Neuron (in vitro differentiated cells): ENCODE data around the gene SLAIN1.

ENCODE experiments used
- H2AFZ ChIP-seq: one replicate; pipeline ENCODE4 v1.6.1; 2013; ENCODE audit warnings: low read depth, mild to moderate bottlenecking, inconsistent platforms, low read length, moderate library complexity
- H3K27me3 ChIP-seq: one replicate; pipeline ENCODE4 v1.6.1; 2013; ENCODE audit warnings: low read length; ENCODE audit not compliant: insufficient read depth
- H3K36me3 ChIP-seq: one replicate; pipeline ENCODE4 v1.6.1; 2013; ENCODE audit warnings: low read length; ENCODE audit not compliant: insufficient read depth
- H3K4me1 ChIP-seq: one replicate; pipeline ENCODE4 v1.6.1; 2013; ENCODE audit warnings: low read length; ENCODE audit not compliant: insufficient read depth
- H3K4me3 ChIP-seq: 2 replicates; pipeline ENCODE4 v1.5.1; 2013; ENCODE audit warnings: mild to moderate bottlenecking, low read length, moderate library complexity
- H3K9me3 ChIP-seq: one replicate; pipeline ENCODE4 v1.6.1; 2013; ENCODE audit warnings: low read length

Gene SLAIN1

GRCh38 chr13:77742801-77743200 is 45.3 kb downstream of the SLAIN1 start:
- H3K36me3 ChIP-seq = peaks cover 51% of the 10 kb centered on the region
- H2AFZ ChIP-seq = no peak overlapping the region
- no peaks in the 10 kb centered on the region for H3K27me3 ChIP-seq
- peaks cover 4% of the 10 kb centered on the region for H3K9me3 ChIP-seq
- H3K4me3 ChIP-seq = no peak overlapping the region
- H3K4me1 ChIP-seq = peaks cover 8% of the 10 kb centered on the region

- Histone ChIP-seq H3K4me3 (no peak overlapping the region), H3K4me1 (peaks cover 26% of the 10 kb centered on the region), H3K27me3 (no peaks in the 10 kb centered on the region), H3K36me3 (peaks cover 42% of the 10 kb centered on the region), H3K9me3 (peaks cover 4% of the 10 kb centered on the region), H2AFZ (no peak overlapping the region)
These were observed 48.3 kb downstream of the SLAIN1 start for GRCh38 chr13:77745784-77746183.

- H3K27me3 ChIP-seq = no peaks in the 10 kb centered on the region
- H3K9me3 ChIP-seq = peaks cover 4% of the 10 kb centered on the region
- peaks cover 45% of the 10 kb centered on the region for H3K36me3 ChIP-seq
- H3K4me3 ChIP-seq = no peak overlapping the region
- H2AFZ ChIP-seq = no peak overlapping the region
- peaks cover 22% of the 10 kb centered on the region for H3K4me1 ChIP-seq
These were observed 51.9 kb downstream of the SLAIN1 start for GRCh38 chr13:77749344-77749880.

DNA sequence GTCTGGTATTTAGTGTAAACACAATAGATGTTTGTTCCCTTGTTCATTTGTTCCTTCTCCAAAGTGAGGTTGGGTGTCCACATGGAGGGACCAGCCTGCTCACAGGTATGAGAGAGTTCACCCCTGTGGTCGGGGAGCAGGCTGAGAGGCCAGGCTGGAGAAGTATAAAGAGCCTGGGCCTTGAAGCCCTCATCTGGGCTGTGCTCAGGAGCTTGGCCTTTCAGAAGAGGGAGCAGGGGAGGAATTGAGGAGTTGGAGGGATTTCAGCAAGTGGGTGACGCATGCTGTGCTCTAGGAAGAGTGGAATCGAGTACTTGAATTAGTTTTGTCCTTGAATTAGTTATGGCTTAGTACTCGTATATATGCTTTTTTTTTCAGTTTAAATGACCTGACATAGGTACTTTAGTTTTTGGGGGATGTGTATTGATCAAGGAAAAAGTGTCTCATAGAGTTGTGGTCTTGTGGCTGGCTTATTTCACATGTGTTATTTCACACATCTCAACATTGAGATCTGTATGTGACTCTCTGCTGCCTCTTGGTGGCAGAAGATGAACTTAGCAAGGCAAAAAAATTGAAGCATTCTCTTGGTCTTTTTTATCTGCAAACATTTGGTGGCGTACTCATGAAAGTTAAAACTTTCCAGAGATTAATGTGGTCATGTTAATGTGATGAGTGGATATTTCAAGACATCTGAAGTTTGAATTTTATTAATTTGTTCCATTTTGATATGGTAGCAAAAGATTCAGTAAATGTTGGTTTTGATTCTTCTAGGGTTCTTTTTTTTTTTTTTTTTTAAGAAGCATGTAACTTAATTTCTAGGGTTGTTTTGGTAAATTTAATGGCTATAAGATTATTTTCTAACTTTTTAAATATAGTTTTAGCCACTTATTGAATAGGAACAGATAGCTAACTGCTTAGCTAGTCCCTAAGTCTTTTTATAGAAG is 54.3 kb downstream of the SLAIN1 start:
- Histone ChIP-seq H3K36me3 (peaks cover 45% of the 10 kb centered on the region), H2AFZ (no peak overlapping the region), H3K9me3 (peaks cover 4% of the 10 kb centered on the region), H3K4me1 (peaks cover 22% of the 10 kb centered on the region), H3K27me3 (no peaks in the 10 kb centered on the region), H3K4me3 (no peak overlapping the region)

DNA sequence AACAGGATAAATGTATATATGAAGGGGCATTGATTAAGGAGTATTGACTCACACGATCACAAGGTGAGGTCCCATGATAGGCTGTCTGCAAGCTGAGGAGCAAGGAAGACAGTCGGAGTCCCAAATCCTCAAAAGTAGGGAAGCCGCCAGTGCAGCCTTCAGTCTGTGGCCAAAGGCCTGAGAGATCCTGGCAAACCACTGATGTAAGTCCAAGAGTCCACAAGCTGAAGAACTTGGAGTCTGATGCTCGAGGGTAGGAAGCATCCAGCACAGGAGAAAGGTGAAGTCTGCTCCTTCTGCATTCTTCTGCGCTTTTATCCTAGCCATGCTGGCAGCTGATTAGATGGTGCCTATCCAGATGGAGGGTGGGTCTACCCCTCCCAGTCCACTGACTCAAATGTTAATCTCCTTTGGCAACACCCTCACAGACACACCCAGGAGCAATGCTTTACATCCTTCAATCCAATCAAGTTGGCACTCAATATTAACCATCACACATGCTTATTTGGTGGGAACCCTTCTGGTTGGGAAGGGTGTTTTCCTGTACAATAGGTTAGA is 55.1 kb downstream of the SLAIN1 start:
- peaks cover 22% of the 10 kb centered on the region for H3K4me1 ChIP-seq
- no peak overlapping the region for H2AFZ ChIP-seq
- H3K9me3 ChIP-seq = peaks cover under 1% of the 10 kb centered on the region

DNA sequence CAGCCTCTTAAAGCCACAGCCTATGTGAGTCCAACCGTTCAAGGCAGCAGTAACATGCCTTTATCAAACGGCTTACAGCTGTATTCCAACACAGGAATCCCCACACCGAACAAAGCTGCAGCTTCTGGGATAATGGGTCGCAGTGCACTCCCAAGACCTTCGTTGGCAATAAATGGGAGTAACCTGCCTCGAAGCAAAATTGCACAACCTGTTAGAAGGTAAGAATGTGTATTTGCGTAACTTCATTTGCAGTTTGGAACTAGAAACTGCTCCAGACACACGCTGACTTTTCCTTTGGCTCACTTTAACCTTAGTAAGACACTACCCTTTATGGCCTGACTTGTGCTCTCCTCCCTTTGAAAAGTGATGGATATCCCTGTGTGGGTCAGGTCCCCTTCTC is 63.4 kb downstream of the SLAIN1 start:
- Histone ChIP-seq H3K4me1 (no peaks in the 10 kb centered on the region), H2AFZ (no peak overlapping the region), H3K27me3 (no peaks in the 10 kb centered on the region), H3K36me3 (peaks cover 77% of the 10 kb centered on the region), H3K4me3 (no peak overlapping the region), H3K9me3 (peaks cover 3% of the 10 kb centered on the region)

More for the DNA sequence above, 55.1 kb downstream of the SLAIN1 start:
- H3K27me3 ChIP-seq = no peaks in the 10 kb centered on the region
- peaks cover 45% of the 10 kb centered on the region for H3K36me3 ChIP-seq
- no peak overlapping the region for H3K4me3 ChIP-seq

DNA sequence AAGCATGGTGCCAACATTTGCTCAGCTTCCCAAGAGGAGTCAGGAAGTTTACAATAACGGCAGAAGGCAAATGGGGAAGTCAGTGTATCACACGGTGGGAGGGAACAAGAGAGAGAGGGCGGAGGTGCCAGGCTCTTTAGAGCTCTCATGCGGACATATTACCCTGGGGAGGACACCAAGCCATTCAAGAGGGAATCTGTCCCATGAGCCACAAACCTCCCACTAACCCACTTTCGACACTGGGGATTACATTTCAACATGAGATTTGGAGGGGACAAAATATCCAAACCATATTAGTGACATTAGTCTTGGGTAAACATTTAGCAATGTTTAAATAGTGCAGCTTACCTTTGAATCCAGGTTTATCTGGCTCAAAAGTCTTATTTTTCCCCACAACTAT is 69.9 kb downstream of the SLAIN1 start:
- no peak overlapping the region for H3K4me3 ChIP-seq
- no peaks in the 10 kb centered on the region for H3K9me3 ChIP-seq
- peaks cover 38% of the 10 kb centered on the region for H3K36me3 ChIP-seq
- no peaks in the 10 kb centered on the region for H3K4me1 ChIP-seq
- no peaks in the 10 kb centered on the region for H3K27me3 ChIP-seq
- no peak overlapping the region for H2AFZ ChIP-seq

GRCh38 chr13:77774181-77774580 is 76.7 kb downstream of the SLAIN1 start:
- Histone ChIP-seq H2AFZ (no peak overlapping the region), H3K9me3 (no peaks in the 10 kb centered on the region), H3K36me3 (no peaks in the 10 kb centered on the region), H3K27me3 (no peaks in the 10 kb centered on the region), H3K4me1 (no peaks in the 10 kb centered on the region), H3K4me3 (no peak overlapping the region)

- Histone ChIP-seq H3K4me1 (peaks cover 5% of the 10 kb centered on the region), H3K36me3 (no peaks in the 10 kb centered on the region), H3K4me3 (no peak overlapping the region), H3K9me3 (no peaks in the 10 kb centered on the region), H2AFZ (no peak overlapping the region), H3K27me3 (no peaks in the 10 kb centered on the region)
These were observed 79.2 kb downstream of the SLAIN1 start for GRCh38 chr13:77776704-77777103.

- Histone ChIP-seq H2AFZ (no peak overlapping the region), H3K4me1 (peaks cover 18% of the 10 kb centered on the region), H3K9me3 (peaks cover 2% of the 10 kb centered on the region), H3K36me3 (no peaks in the 10 kb centered on the region), H3K27me3 (no peaks in the 10 kb centered on the region), H3K4me3 (no peak overlapping the region)
These were observed 82.2 kb downstream of the SLAIN1 start for GRCh38 chr13:77779552-77780272.

DNA sequence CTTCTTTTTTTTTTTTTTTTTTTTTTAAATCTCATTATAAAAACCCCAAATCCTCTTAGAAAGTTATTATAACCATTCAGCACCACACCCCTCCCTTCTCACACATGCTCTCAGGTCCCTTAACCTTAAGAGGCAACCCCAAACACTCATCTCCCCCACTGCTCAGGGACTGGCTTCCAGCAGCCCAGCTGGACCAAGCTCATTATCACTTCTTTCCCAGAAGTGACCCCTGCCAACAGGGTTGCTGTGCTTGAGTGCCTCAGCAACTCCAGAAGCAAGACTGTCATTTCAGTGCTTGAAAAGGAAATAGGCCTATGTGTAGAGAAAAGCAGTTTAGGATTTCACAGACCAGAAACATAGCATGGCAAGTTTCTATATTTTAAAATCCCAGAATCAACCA is 84.3 kb downstream of the SLAIN1 start:
- no peaks in the 10 kb centered on the region for H3K36me3 ChIP-seq
- peaks cover 19% of the 10 kb centered on the region for H3K4me1 ChIP-seq
- H3K27me3 ChIP-seq = no peaks in the 10 kb centered on the region
- H3K9me3 ChIP-seq = peaks cover 2% of the 10 kb centered on the region
- no peak overlapping the region for H2AFZ ChIP-seq
- H3K4me3 ChIP-seq = no peak overlapping the region

- Histone ChIP-seq H3K4me3 (no peak overlapping the region), H3K27me3 (no peaks in the 10 kb centered on the region), H3K4me1 (peaks cover 19% of the 10 kb centered on the region), H2AFZ (peak overlapping the region; percentile 75), H3K9me3 (peaks cover 2% of the 10 kb centered on the region), H3K36me3 (no peaks in the 10 kb centered on the region)
These were observed 87.0 kb downstream of the SLAIN1 start for GRCh38 chr13:77784515-77784914.
